SK-N-SH treated with all-trans-retinoic acid at 6 μM for 48 hours (cell line): Measurements from ENCODE around the gene FARS2.

Source experiments
- ATAC-seq: fragments of 200-7000 bp; cut with Tn5 transposase; 3 replicates; pipeline ENCODE4 v1.9.1; 2020; ENCODE audit warnings: mild to moderate bottlenecking, moderate library complexity
- ARNTL ChIP-seq: fragments of 450-650 bp; formaldehyde crosslinking; IDR thresholded peaks from 2 replicates; pipeline ENCODE4 v1.5.0; 2020; ENCODE audit warnings: low read depth, mild to moderate bottlenecking, moderate library complexity, borderline replicate concordance
- BACH2 ChIP-seq: fragments of 250-450 bp; sonication (Bioruptor Pico); IDR thresholded peaks from 2 replicates; pipeline ENCODE4 v1.9.0; 2021; ENCODE audit warnings: mild to moderate bottlenecking, borderline replicate concordance
- ESRRG ChIP-seq: fragments of 250-450 bp; sonication (Bioruptor Pico); IDR thresholded peaks from 2 replicates; pipeline ENCODE4 v1.6.1; 2021; ENCODE audit warnings: mild to moderate bottlenecking
- GLIS3 ChIP-seq: fragments of 250-450 bp; sonication (Bioruptor Pico); IDR thresholded peaks from 2 replicates; pipeline ENCODE4 v1.5.0; 2020; ENCODE audit warnings: mild to moderate bottlenecking, moderate library complexity
- ISL1 ChIP-seq: fragments of 250-450 bp; sonication (Bioruptor Pico); IDR thresholded peaks from 2 replicates; pipeline ENCODE4 v2.1.2; 2022; ENCODE audit warnings: mild to moderate bottlenecking, moderate library complexity
- OSR1 ChIP-seq: fragments of 250-450 bp; sonication (Bioruptor Pico); IDR thresholded peaks from 2 replicates; pipeline ENCODE4 v1.8.0; 2022; ENCODE audit warnings: moderate library complexity, mild to moderate bottlenecking, inconsistent platforms
- RARB ChIP-seq: fragments of 250-450 bp; sonication (Bioruptor Pico); IDR thresholded peaks from 2 replicates; pipeline ENCODE4 v1.8.0; 2021; ENCODE audit warnings: mild to moderate bottlenecking, moderate library complexity
- SNAI2 ChIP-seq: fragments of 250-450 bp; sonication (Bioruptor Pico); IDR thresholded peaks from 2 replicates; pipeline ENCODE4 v1.5.0; 2020; ENCODE audit warnings: mild to moderate bottlenecking, moderate library complexity
- TCF4 ChIP-seq: fragments of 250-450 bp; sonication (Bioruptor Pico); IDR thresholded peaks from 2 replicates; pipeline ENCODE4 v1.8.0; 2021; ENCODE audit warnings: mild to moderate bottlenecking, moderate library complexity, borderline replicate concordance
- TOX ChIP-seq: fragments of 250-450 bp; sonication (Bioruptor Pico); IDR thresholded peaks from 2 replicates; pipeline ENCODE4 v1.8.0; 2021; ENCODE audit warnings: mild to moderate bottlenecking, moderate library complexity, borderline replicate concordance
- ZC3H10 ChIP-seq: fragments of 250-450 bp; sonication (Bioruptor Pico); IDR thresholded peaks from 2 replicates; pipeline ENCODE4 v1.5.1; 2021; ENCODE audit warnings: mild to moderate bottlenecking, moderate library complexity
- ZFP3 ChIP-seq: fragments of 250-450 bp; sonication (Bioruptor Pico); IDR thresholded peaks from 2 replicates; pipeline ENCODE4 v1.5.0; 2020; ENCODE audit warnings: mild to moderate bottlenecking, moderate library complexity
- ZFP30 ChIP-seq: fragments of 450-650 bp; formaldehyde crosslinking; IDR thresholded peaks from 2 replicates; pipeline ENCODE4 v1.5.0; 2022; ENCODE audit warnings: mild to moderate bottlenecking, moderate library complexity
- ZNF8 ChIP-seq: fragments of 450-650 bp; formaldehyde crosslinking; IDR thresholded peaks from 2 replicates; pipeline ENCODE4 v1.5.0; 2020; ENCODE audit warnings: mild to moderate bottlenecking, moderate library complexity
- TF ChIP-seq, protein P1 (sequence below): fragments of 250-450 bp; sonication (Bioruptor Pico); IDR thresholded peaks from 2 replicates; pipeline ENCODE4 v1.5.0; 2020; ENCODE audit warnings: mild to moderate bottlenecking, moderate library complexity
- TF ChIP-seq, protein P2 (sequence below): fragments of 250-450 bp; sonication (Bioruptor Pico); IDR thresholded peaks from 2 replicates; pipeline ENCODE4 v1.8.0; 2020; ENCODE audit warnings: mild to moderate bottlenecking, moderate library complexity, borderline replicate concordance
- TF ChIP-seq, protein P3 (sequence below): fragments of 250-450 bp; sonication (Bioruptor Pico); IDR thresholded peaks from 2 replicates; pipeline ENCODE4 v1.8.0; 2021; ENCODE audit warnings: low read depth, mild to moderate bottlenecking, moderate library complexity, borderline replicate concordance
- TF ChIP-seq, protein P4 (sequence below): fragments of 250-450 bp; sonication (Bioruptor Pico); IDR thresholded peaks from 2 replicates; pipeline ENCODE4 v1.5.1; 2021; ENCODE audit warnings: mild to moderate bottlenecking, moderate library complexity
- TF ChIP-seq, protein P5 (sequence below): fragments of 250-450 bp; sonication (Bioruptor Pico); IDR thresholded peaks from 2 replicates; pipeline ENCODE4 v1.5.1; 2020; ENCODE audit warnings: low read depth, mild to moderate bottlenecking, moderate library complexity

The FARS2 gene

DNA sequence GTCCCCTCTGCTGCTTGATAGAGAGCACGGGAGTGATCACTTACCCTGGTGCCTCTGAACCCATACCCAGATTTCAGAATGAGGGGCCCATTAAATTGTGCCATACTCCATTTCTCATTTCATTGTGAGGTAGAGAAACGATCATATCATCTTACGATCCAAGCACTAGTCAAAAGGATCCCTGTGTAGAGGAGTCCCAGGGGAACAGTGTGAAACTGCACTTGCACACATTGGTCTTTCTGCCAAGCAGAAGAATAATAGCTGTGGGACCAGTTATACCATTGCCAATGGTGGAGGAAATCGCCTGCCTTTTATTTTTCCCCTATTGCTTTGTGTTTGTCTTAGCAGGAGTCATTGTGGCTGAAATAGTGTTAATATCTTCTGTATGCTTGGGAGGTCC lies 161.9 kb downstream of the FARS2 start:
- TF ChIP-seq ZNF8 (CRISPR knock-in tag) (no peak), TOX (CRISPR knock-in tag) (no peak), ZFP3 (no peak), ARNTL (CRISPR knock-in tag) (no peak), SNAI2 (no peak), OSR1 (CRISPR knock-in tag) (no peak), BACH2 (no peak), ZFP30 (CRISPR knock-in tag) (no peak), TCF4 (CRISPR knock-in tag) (no peak), ZC3H10 (CRISPR knock-in tag) (no peak), ISL1 (CRISPR knock-in tag) (no peak), ESRRG (CRISPR knock-in tag) (no peak), GLIS3 (CRISPR knock-in tag) (no peak), RARB (CRISPR knock-in tag) (no peak)
- TF ChIP-seq, protein P1, sequence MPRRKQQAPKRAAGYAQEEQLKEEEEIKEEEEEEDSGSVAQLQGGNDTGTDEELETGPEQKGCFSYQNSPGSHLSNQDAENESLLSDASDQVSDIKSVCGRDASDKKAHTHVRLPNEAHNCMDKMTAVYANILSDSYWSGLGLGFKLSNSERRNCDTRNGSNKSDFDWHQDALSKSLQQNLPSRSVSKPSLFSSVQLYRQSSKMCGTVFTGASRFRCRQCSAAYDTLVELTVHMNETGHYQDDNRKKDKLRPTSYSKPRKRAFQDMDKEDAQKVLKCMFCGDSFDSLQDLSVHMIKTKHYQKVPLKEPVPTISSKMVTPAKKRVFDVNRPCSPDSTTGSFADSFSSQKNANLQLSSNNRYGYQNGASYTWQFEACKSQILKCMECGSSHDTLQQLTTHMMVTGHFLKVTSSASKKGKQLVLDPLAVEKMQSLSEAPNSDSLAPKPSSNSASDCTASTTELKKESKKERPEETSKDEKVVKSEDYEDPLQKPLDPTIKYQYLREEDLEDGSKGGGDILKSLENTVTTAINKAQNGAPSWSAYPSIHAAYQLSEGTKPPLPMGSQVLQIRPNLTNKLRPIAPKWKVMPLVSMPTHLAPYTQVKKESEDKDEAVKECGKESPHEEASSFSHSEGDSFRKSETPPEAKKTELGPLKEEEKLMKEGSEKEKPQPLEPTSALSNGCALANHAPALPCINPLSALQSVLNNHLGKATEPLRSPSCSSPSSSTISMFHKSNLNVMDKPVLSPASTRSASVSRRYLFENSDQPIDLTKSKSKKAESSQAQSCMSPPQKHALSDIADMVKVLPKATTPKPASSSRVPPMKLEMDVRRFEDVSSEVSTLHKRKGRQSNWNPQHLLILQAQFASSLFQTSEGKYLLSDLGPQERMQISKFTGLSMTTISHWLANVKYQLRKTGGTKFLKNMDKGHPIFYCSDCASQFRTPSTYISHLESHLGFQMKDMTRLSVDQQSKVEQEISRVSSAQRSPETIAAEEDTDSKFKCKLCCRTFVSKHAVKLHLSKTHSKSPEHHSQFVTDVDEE (CRISPR knock-in tag) = no peak
- TF ChIP-seq, protein P2, sequence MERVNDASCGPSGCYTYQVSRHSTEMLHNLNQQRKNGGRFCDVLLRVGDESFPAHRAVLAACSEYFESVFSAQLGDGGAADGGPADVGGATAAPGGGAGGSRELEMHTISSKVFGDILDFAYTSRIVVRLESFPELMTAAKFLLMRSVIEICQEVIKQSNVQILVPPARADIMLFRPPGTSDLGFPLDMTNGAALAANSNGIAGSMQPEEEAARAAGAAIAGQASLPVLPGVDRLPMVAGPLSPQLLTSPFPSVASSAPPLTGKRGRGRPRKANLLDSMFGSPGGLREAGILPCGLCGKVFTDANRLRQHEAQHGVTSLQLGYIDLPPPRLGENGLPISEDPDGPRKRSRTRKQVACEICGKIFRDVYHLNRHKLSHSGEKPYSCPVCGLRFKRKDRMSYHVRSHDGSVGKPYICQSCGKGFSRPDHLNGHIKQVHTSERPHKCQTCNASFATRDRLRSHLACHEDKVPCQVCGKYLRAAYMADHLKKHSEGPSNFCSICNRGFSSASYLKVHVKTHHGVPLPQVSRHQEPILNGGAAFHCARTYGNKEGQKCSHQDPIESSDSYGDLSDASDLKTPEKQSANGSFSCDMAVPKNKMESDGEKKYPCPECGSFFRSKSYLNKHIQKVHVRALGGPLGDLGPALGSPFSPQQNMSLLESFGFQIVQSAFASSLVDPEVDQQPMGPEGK (CRISPR knock-in tag) = no peak
- TF ChIP-seq, protein P3, sequence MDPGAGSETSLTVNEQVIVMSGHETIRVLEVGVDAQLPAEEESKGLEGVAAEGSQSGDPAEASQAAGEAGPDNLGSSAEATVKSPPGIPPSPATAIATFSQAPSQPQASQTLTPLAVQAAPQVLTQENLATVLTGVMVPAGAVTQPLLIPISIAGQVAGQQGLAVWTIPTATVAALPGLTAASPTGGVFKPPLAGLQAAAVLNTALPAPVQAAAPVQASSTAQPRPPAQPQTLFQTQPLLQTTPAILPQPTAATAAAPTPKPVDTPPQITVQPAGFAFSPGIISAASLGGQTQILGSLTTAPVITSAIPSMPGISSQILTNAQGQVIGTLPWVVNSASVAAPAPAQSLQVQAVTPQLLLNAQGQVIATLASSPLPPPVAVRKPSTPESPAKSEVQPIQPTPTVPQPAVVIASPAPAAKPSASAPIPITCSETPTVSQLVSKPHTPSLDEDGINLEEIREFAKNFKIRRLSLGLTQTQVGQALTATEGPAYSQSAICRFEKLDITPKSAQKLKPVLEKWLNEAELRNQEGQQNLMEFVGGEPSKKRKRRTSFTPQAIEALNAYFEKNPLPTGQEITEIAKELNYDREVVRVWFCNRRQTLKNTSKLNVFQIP = no peak
- ATAC-seq = no peak

DNA sequence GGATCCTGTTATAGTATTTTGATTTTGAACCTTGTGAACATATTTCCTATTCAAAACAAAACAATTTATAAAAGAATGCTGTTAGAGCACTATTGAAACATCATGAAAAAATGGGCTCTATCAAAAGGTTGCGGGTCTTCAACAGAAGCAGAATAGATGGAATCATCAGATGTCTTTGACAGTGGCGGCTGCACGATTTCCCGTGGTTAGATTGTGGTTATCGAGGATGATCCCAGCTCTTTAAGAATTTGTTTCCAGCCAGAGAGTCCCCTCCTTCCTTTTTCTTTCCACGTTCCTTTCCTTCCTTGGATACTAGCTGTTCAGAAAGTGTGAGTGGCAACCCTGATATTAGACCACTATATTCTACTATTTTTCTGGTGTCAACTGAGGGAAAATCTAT lies 163.4 kb downstream of the FARS2 start:
- no peak for TF ChIP-seq BACH2
- TF ChIP-seq, protein P4, sequence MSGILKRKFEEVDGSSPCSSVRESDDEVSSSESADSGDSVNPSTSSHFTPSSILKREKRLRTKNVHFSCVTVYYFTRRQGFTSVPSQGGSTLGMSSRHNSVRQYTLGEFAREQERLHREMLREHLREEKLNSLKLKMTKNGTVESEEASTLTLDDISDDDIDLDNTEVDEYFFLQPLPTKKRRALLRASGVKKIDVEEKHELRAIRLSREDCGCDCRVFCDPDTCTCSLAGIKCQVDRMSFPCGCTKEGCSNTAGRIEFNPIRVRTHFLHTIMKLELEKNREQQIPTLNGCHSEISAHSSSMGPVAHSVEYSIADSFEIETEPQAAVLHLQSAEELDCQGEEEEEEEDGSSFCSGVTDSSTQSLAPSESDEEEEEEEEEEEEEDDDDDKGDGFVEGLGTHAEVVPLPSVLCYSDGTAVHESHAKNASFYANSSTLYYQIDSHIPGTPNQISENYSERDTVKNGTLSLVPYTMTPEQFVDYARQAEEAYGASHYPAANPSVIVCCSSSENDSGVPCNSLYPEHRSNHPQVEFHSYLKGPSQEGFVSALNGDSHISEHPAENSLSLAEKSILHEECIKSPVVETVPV (CRISPR knock-in tag) = no peak
- TF ChIP-seq, protein P5, sequence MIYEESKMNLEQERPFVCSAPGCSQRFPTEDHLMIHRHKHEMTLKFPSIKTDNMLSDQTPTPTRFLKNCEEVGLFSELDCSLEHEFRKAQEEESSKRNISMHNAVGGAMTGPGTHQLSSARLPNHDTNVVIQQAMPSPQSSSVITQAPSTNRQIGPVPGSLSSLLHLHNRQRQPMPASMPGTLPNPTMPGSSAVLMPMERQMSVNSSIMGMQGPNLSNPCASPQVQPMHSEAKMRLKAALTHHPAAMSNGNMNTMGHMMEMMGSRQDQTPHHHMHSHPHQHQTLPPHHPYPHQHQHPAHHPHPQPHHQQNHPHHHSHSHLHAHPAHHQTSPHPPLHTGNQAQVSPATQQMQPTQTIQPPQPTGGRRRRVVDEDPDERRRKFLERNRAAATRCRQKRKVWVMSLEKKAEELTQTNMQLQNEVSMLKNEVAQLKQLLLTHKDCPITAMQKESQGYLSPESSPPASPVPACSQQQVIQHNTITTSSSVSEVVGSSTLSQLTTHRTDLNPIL (CRISPR knock-in tag) = no peak
- TF ChIP-seq, protein P3 = no peak
- TF ChIP-seq, protein P2 (CRISPR knock-in tag) = no peak
- ATAC-seq = no peak
